ENCODE results near the gene DUSP8.

DUSP8 gene

DNA sequence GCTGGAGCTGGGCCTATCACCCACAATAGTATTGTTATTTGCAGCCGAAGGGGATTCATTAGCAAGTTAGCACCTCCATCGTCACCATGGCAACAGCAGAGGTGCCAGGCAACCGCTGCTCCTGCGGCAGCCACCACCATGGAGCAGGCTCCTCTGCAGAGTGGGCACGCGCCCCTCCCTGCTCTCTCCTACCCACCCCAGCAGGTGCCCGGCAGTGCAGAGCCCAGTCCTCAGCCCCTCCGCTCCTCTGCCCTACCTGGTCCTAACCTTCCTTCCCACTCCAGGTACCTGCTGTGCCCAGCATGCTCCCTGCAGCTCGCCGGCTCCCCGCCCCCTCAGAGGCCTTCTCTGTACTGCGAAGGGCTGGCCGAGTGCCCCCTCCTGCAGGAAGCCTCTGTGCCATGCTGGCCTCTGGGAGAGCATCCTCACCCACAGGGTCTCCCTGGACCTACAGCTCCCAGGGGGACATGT is 3.6 kb downstream of the DUSP8 start:
- Histone ChIP-seq H3K27ac (ENCODE audit: low read length) (no peak overlapping the region), H3K4me3 (ENCODE audit: low read length) (no peak overlapping the region), H3K4me1 (ENCODE audit: low read length) (peaks cover 6% of the 10 kb centered on the region; the same call in 1 of the 2 replicates), H4K20me1 (ENCODE audit: insufficient read depth, low read length) (peaks cover 25% of the 10 kb centered on the region), H3K4me2 (ENCODE audit: low read length) (no peak overlapping the region), H3K36me3 (replicated peaks; ENCODE audit: low read depth, low read length) (no peaks in the 10 kb centered on the region), H3K9me3 (ENCODE audit: insufficient read depth, low read length) (no peaks in the 10 kb centered on the region), H3K27me3 (ENCODE audit: low read depth, low read length) (peaks cover 9% of the 10 kb centered on the region; the same call in 1 of the 2 replicates), H2AFZ (ENCODE audit: low read depth, low read length) (no peak overlapping the region), H3K79me2 (ENCODE audit: low read length) (0 out of 2 replicates have a peak, but pooled peaks cover 5% of the 10 kb centered on the region), H3K9ac (ENCODE audit: low read length) (no peak overlapping the region)
- TF ChIP-seq, protein P1, sequence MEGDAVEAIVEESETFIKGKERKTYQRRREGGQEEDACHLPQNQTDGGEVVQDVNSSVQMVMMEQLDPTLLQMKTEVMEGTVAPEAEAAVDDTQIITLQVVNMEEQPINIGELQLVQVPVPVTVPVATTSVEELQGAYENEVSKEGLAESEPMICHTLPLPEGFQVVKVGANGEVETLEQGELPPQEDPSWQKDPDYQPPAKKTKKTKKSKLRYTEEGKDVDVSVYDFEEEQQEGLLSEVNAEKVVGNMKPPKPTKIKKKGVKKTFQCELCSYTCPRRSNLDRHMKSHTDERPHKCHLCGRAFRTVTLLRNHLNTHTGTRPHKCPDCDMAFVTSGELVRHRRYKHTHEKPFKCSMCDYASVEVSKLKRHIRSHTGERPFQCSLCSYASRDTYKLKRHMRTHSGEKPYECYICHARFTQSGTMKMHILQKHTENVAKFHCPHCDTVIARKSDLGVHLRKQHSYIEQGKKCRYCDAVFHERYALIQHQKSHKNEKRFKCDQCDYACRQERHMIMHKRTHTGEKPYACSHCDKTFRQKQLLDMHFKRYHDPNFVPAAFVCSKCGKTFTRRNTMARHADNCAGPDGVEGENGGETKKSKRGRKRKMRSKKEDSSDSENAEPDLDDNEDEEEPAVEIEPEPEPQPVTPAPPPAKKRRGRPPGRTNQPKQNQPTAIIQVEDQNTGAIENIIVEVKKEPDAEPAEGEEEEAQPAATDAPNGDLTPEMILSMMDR (IDR thresholded peaks at IDR 0.05; ENCODE audit: low read depth, low read length): no peak
- no peak for TF ChIP-seq EZH2phosphoT487 (IDR thresholded peaks at IDR 0.05; ENCODE audit: low read depth)

DNA sequence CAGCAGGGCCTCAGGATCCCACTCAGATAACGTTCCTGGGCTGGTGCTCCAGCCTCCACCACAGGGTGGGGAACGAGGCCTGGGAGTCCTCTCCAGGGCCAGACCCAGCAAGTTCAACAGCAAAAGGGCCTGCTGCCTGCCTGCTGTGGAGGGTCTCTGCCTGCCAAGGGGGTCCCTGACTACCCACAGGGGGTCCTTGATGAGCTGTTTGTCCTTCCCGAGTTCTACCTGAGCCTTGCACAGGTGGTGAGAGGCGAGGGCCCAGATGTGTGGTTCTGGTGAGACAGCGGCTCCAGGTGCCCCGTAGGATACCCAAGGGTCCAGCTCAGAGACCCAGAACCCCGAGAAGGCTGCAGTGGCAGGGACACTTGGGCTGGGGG is 4.4 kb downstream of the DUSP8 start:
- H3K4me2 ChIP-seq (ENCODE audit: low read length): no peak overlapping the region
- no peak for TF ChIP-seq EZH2phosphoT487 (IDR thresholded peaks at IDR 0.05; ENCODE audit: low read depth)
- TF ChIP-seq, protein P1 (IDR thresholded peaks at IDR 0.05; ENCODE audit: low read depth, low read length): no peak
- H3K4me1 ChIP-seq (ENCODE audit: low read length): peaks cover 6% of the 10 kb centered on the region; the same call in 1 of the 2 replicates
- H3K9me3 ChIP-seq (ENCODE audit: insufficient read depth, low read length): no peaks in the 10 kb centered on the region
- H3K27ac ChIP-seq (ENCODE audit: low read length): no peak overlapping the region
- no peak overlapping the region for H2AFZ ChIP-seq (ENCODE audit: low read depth, low read length)
- no peaks in the 10 kb centered on the region for H3K36me3 ChIP-seq (replicated peaks; ENCODE audit: low read depth, low read length)
- H3K4me3 ChIP-seq (ENCODE audit: low read length): no peak overlapping the region
- H3K27me3 ChIP-seq (ENCODE audit: low read depth, low read length): peaks cover 1% of the 10 kb centered on the region; the same call in 1 of the 2 replicates
- H3K79me2 ChIP-seq (ENCODE audit: low read length): 0 out of 2 replicates have a peak, but pooled peaks cover 5% of the 10 kb centered on the region
- peaks cover 25% of the 10 kb centered on the region for H4K20me1 ChIP-seq (ENCODE audit: insufficient read depth, low read length)
- no peak overlapping the region for H3K9ac ChIP-seq (ENCODE audit: low read length)

DNA sequence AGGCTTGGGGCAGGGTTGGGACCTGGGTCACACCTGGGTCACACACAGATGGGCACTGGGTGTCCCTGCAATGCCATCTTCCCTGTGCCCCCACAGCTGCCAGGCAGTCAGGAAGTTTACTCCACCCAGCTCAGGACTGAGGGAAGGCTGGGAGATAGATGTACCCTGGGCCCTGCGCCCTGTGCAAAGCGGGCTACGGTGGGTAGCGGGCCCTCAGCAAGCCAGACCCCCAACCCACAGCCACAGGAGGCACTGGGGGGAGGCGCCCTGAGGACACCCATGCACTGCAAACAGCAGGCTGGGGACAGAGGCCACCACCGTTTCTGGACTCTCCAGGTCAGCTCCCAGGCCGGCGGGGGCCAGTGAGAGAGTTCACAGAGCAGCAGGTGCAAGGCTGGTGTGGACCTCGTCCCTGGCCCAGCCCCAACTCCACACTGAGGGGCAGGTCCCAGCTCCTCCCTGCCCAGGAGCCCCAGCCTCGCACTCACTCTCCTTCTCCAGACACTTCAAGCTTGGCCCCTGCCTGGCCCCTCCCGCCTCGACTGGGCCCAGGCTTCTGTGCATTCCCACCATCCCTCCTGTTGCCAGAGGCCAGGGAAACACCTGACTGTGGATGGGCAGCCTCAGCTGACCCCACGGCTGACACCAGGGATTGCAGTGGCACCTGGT is 4.9 kb downstream of the DUSP8 start:
- peaks cover 25% of the 10 kb centered on the region for H4K20me1 ChIP-seq (ENCODE audit: insufficient read depth, low read length)
- H3K4me1 ChIP-seq (ENCODE audit: low read length): peaks cover 6% of the 10 kb centered on the region; the same call in 1 of the 2 replicates
- no peak overlapping the region for H3K27ac ChIP-seq (ENCODE audit: low read length)
- no peak for TF ChIP-seq EZH2phosphoT487 (IDR thresholded peaks at IDR 0.05; ENCODE audit: low read depth)
- TF ChIP-seq, protein P1 (IDR thresholded peaks at IDR 0.05; ENCODE audit: low read depth, low read length): no peak; the same call in 1 of the 2 replicates
- 0 out of 2 replicates have a peak, but pooled peaks cover 5% of the 10 kb centered on the region for H3K79me2 ChIP-seq (ENCODE audit: low read length)
- no peak overlapping the region for H3K4me2 ChIP-seq (ENCODE audit: low read length)
- H3K9me3 ChIP-seq (ENCODE audit: insufficient read depth, low read length): no peaks in the 10 kb centered on the region
- no peaks in the 10 kb centered on the region for H3K27me3 ChIP-seq (ENCODE audit: low read depth, low read length)
- H3K4me3 ChIP-seq (ENCODE audit: low read length): no peak overlapping the region
- H3K9ac ChIP-seq (ENCODE audit: low read length): no peak overlapping the region
- no peak overlapping the region for H2AFZ ChIP-seq (ENCODE audit: low read depth, low read length)
- no peaks in the 10 kb centered on the region for H3K36me3 ChIP-seq (replicated peaks; ENCODE audit: low read depth, low read length)

DNA sequence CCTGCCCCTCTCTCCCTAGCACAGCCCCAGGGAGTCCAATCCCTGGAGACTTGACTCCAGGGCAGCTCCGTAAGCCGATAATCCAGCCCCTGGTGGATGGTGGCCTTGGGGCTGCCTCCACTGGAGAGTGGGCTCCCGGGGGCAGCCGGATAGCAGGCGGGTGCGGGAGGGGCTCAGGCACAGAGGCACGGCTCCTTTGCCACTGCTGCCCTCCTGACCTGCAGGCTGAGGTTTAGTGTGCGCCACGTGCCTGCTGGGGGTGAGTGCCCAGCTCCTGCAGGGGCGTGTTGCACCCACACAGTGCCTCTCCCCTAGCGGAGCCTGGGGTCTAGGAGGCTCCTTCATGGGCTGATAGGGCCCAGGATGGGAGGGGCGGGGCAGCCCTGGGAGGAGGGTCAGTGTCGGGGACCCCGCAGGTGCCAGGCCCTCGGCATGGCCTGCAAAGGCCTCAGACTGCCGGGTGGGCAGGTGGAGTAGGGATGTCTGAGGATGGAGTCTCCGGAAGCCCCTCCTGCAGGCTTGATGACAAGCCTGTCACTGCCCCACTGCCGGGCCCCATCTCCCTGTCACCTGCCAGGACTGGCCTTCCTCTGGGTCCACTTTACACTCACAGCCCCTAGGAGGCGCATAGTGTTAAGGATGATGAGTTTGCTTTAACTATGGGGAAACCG is 5.6 kb downstream of the DUSP8 start:
- Histone ChIP-seq H3K4me3 (ENCODE audit: low read length) (no peak overlapping the region), H3K27me3 (ENCODE audit: low read depth, low read length) (no peaks in the 10 kb centered on the region), H3K4me1 (ENCODE audit: low read length) (peaks cover 6% of the 10 kb centered on the region; the same call in 1 of the 2 replicates), H3K36me3 (replicated peaks; ENCODE audit: low read depth, low read length) (no peaks in the 10 kb centered on the region), H3K9ac (ENCODE audit: low read length) (no peak overlapping the region), H3K27ac (ENCODE audit: low read length) (no peak overlapping the region), H3K4me2 (ENCODE audit: low read length) (no peak overlapping the region), H4K20me1 (ENCODE audit: insufficient read depth, low read length) (peaks cover 25% of the 10 kb centered on the region), H2AFZ (ENCODE audit: low read depth, low read length) (no peak overlapping the region), H3K79me2 (ENCODE audit: low read length) (0 out of 2 replicates have a peak, but pooled peaks cover 5% of the 10 kb centered on the region), H3K9me3 (ENCODE audit: insufficient read depth, low read length) (no peaks in the 10 kb centered on the region)
- TF ChIP-seq, protein P1 (IDR thresholded peaks at IDR 0.05; ENCODE audit: low read depth, low read length): peak; percentile 44
- no peak for TF ChIP-seq EZH2phosphoT487 (IDR thresholded peaks at IDR 0.05; ENCODE audit: low read depth)

Measured in OCI-LY3 (cell line).